Measurements from ENCODE around the gene KCNE2.

The KCNE2 gene, protein sequence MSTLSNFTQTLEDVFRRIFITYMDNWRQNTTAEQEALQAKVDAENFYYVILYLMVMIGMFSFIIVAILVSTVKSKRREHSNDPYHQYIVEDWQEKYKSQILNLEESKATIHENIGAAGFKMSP

DNA sequence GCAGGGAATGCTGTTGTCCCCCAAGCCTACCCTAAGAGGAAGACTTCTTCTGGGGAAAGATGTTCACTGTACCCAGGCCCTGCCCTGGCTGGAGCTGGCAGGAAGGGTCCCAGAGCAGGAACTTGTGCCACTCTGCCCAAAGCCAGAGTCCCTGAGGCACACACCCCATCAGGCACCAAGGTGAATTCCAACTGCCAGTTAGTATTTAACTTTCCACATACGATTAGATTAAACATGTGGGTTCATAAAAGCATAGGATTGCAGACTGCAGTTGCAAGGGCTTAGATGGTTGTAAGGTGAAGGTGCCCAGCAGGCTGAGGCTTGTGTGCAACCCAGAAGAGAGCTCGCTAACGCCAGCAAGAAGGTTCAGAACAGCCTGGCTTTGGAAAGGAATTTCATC, at the start of gene KCNE2:
KCNE2 (plus strand) TSS at position 274 of the 400 bp plus-strand sequence. CDS start 6,473 bp downstream, outside the sequence.
- DNase-seq (ENCODE audit: low read depth, low spot score), result no peak

DNA sequence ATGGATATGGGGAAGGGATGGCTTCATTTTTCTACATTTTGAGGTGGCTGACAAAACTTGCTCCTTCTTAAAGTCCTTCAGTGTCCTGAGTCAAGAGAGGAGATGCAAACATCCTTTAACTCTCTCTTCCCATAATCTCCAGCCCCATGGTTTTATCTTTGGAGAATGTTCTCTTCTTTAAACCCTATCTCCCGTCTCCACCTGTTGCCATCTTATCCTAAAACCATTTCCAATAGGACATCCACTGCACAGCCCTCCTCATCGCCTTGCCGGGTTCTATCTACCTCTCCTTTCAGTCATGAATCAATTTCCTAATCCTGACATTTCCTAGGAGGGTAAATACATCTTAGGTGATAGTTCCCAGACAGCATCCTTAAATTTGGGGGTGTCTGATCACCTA, 44.2 kb upstream of the KCNE2 start:
- DNase-seq (ENCODE audit: low read depth, low spot score), result no peak

DNA sequence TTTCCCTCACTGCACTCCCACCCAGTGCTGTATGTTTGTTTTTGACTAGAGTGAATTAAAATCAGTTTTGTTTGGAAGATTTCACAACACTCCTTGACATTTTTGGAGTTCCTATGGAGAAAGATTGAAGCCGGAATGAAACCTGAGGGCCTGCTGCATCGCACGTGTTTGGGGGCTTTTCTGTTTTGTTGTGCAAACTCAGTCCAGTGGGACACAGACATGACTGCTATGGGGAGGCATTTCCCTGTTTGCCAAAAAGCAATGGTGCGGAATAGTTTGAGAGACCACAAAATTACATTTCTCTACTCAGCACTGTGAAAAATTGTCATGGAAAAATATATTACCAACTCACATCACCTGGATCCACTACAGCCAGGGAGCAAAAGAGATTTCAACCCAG, 43.8 kb upstream of the KCNE2 start:
- DNase-seq (ENCODE audit: low read depth, low spot score), result no peak

DNA sequence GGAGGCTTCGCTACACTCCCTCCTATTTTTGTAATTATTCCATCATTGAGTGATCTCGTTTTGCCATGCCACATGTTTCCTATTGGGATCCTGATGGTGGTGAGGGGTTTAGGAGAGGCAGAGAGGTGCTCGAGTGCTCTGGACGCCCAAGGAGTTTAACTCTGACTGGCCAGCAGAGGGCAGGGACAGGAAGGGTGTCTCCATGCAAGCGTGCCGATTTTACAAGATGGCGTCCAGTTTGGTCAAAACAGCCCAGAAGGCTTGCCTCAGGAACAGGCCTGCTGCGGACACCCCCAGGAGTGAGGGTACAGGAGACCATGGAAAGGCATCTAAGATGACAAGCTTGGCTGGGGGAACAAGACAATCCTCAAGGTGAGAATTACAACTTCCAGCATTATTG, 33.8 kb upstream of the KCNE2 start:
- DNase-seq (ENCODE audit: low read depth, low spot score), result no peak

DNA sequence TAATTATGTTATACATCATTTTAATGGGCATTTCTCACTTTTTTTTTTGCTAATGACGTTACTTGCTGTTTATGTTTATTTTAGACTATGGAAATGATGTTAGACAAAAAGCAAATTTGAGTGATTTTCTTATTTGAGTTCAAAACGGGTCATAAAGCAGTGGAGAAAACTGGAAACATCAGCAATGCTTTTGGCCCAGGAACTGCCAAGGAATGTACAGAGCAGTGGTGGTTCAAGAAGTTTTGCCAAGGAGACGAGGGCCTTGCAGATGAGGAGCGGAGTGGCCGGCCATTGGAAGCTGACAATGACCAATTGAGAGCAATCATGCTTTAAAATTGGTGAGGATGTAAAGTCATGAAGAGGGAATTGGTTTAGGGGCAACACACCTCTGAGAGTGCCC, 32.1 kb upstream of the KCNE2 start:
- DNase-seq (ENCODE audit: low read depth, low spot score), result no peak

DNA sequence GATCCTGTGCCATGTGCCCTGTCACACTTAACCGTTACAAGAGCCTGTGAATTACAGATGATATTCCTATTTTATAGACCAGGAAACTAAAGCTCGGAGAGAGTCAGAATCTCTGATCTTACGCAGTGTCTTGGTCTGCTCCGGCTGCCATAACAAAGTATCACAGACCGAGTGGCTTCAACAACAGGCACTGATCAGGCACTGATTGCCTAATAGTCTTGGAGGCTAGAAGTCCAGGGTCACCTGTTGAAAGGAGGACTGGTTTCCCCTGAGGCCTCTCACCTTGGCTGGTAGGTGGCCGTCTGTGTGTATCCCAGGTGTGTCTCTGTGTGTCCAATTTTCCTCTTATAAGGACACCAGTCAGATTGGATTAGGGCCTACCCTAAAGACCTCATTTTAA, 31.5 kb upstream of the KCNE2 start:
- DNase-seq (ENCODE audit: low read depth, low spot score), result no peak

DNA sequence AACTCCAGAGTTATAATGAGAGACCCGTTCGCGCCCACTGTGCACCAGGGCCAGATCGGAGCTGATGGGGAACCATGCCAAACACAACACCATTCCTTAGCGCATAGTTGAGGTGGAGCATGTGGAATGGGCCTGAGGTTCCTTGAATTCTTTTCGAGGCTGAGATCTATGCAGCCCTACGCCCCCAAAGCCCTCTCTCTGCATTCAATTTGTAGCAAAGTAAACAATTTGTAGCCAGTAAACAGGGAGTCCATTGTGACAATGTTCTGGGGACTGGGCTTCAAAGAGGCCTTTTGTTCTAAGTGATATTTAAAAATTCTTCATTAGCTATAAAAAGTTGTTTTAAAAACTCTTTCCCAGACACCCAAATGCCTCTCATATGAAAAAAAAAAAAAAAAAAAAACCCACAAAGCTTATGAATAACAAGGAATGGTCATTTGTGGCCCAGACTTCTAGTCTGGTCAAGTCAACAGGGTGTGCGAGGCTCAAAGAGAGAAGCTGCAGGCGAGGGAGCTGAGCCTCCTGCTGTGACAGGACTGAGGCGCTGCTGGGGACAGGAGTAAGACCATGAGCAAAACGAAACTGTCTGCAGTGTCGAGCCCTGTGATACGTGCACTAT, 30.6 kb upstream of the KCNE2 start:
- no peak for DNase-seq (ENCODE audit: low read depth, low spot score)

DNA sequence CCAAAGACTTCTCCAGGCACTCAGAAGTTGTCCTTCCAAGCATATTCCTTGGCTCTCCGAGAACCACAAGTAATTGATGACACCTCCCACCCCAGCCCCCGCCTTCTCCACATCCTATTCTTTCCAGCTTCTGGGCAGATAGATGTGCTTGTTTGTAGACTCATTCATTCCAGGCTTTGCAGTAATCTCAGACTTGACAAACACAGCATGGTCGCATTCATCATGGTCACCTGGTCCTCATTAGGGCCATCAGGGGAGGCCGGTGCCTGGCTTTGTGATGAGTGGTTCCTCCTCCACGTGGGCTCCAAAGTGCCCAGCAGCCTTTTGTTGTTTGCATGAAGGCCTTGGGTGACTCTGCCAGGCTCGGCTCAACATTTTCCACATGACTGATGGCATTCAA, 28.5 kb upstream of the KCNE2 start:
- DNase-seq (ENCODE audit: low read depth, low spot score), result no peak

DNA sequence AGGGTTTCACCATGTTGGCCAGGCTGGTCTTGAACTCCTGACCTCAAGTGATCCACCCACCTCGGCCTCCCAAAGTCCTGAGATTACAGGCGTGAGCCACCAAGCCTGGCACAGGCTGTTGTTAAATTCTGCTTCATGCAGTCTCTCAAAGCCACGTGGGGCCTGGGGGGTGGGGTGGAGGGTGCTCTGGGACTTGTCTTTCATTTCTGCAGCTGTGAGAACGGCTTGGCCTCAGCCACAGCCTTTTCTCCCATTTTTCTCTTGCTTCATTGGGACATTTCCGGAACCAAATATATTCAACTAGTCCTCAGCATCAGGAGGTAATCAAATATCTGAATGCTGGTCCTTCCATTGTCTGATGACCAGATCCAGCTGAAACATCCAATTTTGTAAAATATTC, 27.6 kb upstream of the KCNE2 start:
- DNase-seq (ENCODE audit: low read depth, low spot score), result no peak

DNA sequence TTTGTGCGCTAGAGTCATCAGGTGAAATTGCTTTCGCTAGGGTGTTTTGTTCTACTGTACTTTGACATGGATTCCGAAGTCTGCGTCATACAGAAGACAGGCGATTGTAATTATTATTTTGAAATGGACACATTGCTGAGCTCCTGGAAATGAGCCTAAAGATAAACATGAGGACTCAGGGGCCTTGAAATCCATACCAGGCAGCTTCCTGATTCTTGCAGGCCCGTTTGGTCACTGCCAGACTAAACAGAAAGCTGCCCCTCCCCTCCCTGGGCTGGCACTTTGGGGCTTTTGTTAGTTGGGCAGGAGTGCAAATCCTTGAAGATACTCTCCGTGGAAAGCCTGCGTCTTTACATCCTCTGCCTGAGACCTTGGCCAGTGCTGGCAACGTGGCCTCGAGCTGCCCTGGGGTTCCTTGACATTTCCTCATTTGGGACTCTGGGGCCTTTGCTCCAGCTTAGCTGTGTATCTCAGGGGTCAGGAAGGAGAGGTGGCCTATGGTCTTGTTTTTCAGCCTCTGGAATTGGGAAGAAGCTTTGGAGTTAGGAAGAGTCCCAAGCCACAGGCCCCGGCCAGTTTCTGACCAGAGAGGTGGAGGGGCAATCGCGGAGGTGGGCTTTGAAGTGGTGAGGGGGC, 26.9 kb upstream of the KCNE2 start:
- DNase-seq (ENCODE audit: low read depth, low spot score), result no peak

DNA sequence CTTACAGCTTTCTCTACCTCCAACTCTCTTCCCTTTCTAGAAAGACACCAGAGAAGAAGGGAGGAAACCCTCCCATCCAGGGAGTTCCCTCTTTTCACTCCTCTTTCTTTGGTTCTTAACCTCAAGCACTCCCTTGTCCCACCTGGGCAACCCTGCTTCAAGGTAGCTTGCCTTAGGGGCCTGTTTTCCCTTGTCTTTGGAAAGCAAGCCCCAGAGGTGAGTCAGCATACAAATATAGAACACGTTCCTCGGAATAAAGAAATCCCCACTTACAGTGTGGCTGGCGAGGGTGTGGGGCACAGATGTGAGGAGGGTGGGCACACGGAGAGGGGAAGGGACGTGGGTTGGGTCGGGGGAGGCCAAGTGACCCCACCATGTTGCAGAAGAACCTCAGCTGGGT, 26.1 kb upstream of the KCNE2 start:
- DNase-seq (ENCODE audit: low read depth, low spot score), result no peak

DNA sequence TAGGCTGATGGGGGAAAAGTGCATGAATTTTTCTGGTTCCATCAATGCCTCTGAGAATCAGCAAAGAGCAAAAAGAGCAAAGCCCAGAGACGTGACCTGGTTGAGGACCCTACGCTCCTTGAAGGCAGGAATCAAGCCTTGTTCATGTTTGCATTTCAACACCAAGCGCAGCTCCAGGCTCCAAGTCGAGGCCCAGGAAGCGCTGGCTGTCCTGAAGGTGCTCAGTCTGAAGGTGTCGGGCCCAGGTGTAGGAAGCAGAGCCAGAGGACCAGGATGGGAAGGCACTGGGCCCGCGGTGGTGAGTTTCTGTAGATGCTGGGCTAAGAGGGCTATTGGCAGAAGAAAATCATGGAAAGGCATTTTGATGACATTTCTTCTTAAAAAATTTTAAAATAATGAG, 25.6 kb upstream of the KCNE2 start:
- no peak for DNase-seq (ENCODE audit: low read depth, low spot score)

DNA sequence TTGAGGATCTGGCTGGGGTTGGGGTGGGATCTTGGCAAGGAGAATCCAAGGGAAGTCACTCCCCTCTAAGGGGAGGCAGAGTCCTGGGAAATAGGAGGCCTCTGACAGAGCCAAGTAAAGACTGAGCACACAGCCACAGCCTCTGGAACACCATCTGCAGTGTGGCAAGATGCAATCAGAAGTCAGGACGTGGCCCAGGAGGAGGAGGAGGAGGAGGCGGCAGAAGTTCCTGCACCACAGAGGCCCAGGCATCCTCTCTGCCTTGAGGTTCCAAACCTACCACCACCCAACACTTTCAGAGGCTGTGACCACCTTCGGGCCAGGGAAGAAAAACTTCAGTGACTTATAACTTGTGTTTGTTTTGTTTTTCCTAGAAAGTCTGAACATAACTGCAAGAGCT, 23.7 kb upstream of the KCNE2 start:
- no peak for DNase-seq (ENCODE audit: low read depth, low spot score)

DNA sequence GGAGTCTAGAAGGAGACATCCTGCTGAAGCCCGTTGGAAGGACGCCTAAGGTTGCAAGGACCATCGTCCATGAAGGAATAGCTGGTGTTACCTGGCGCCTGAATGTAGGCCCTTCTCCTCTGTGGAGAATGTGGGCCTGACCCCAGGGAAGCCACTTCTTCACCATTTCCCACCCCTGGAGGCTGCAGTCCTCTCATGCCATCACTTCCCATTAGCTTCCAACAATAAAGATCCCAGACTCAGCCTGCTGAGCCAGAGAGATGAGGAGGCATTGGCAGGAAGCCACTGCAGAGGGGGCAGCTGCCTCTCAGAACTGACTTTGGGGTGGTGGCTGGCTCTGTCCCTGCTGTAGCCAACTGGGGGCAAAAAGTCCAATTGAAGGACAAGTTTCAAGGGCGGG, 21.3 kb upstream of the KCNE2 start:
- DNase-seq (ENCODE audit: low read depth, low spot score), result no peak

DNA sequence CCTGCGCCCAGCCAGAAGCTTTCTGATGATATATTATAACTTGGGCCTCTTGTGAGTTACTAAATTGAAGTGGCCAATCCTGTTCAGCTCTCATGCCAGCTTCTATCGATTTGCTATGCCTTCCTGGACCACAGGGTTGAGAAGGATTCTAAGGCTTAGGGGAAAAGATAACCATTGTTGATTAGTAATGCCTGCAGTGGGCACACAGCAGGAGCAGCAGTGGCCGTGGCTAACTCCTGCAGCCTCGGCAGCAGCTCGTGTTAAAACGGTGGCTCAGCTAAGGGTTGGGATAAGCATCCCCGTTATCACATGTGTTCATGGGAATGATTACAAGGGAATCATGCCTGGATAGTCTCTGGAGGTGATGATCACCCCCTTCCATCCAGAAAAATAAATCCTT, 20.5 kb upstream of the KCNE2 start:
- DNase-seq (ENCODE audit: low read depth, low spot score), result no peak

DNA sequence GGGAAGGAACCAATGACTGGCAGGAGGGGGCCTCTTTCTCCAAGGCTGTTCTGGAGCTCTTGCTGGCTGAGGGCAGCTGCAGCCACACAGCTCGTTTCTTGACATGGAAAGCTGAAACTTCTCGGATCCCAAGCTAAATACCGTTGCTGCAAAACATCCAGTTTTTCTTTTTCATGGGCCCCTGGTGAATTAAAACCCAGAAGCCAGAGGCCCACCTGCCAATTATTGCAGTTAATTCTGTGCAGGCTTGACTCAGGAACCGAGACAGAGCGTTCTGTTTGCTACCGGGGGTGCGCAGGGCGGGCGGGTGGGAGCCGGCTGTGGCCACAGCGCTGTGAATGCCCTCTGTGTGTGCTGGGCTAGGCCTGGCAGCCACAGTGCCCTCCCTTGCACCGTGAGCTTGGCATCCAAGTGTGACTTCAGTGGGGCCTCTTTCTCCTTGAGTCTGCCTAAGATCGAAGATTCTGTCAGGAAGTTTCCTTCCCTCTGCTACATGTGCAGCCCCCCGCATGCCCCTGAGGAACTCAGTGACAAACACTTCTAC, 19.9 kb upstream of the KCNE2 start:
- DNase-seq (ENCODE audit: low read depth, low spot score), result no peak

DNA sequence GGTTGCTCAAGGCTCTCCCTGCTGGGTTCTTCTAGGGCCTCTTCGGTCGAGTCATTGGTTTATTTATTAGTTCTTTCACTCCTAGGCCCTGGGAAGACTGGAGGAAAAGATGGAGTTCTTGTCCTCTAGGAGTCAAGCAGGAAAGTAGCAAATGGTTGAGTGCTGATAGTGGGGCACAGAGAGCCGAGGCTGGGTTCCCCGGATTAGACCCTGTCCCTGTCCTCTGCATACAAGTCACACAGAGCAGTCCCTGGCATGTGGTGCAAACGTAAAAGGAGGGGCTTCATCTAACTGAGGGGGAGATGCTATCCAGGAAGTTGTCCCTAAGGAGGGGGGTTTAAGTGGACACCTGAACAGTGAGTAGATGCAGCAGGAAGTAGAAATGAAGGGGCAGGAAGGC, 19.2 kb upstream of the KCNE2 start:
- no peak for DNase-seq (ENCODE audit: low read depth, low spot score)

DNA sequence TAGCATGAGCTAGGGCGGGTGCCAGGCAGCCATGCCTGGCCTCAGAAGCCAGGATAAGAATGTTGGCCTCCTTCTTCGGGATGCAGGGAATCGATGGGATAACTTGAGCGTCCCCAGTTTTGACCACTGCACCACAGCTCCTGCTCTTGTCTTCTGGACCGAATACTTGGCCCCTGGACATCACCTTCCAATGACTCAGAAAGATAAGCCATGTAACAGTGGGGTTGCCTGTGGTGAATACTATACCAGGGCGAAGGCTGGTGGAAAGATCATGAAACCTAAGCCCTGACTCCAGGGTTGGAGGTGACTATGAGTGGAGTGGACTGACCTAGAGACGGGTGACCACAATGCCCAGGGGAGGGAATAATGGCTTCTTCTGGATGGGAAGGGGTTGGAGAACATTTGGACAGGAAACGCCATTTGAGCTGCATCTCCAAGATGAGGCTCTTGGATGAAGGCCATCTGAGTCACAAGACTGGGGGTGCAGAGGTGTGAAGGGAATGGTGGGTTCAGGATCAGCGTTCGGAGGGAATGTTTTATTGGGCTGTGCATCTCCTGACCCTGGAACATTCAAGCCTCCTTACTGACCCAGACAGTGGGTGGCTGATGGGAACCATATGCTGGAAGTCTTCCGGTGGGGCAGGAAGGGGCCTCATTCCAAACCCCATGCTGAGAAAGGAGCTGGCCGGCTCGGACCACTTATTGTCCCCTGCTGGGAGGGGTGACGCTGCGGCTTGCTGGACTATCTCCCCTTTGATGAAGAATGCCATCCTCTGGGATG, 18.5 kb upstream of the KCNE2 start:
- DNase-seq (ENCODE audit: low read depth, low spot score), result no peak

DNA sequence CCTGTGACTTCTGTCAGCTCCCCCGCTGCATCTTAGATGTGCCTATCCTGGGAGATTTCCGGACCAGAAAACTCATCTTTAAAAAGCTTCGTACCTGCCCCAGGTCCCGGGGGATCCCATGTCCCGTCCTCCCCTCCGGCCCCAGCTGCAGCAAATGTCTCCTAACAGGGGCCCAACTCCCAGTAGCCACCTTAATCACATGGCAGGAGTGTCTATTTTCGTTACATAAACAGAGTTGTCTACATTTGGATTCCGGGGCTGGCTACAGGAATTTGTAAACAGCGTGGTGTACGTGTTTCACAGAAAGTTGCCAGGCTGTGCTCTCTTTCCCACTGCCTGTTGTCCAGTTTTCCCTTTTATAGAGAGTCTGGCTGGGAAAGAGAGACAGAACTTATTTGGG, 17.9 kb upstream of the KCNE2 start:
- DNase-seq (ENCODE audit: low read depth, low spot score), result no peak

DNA sequence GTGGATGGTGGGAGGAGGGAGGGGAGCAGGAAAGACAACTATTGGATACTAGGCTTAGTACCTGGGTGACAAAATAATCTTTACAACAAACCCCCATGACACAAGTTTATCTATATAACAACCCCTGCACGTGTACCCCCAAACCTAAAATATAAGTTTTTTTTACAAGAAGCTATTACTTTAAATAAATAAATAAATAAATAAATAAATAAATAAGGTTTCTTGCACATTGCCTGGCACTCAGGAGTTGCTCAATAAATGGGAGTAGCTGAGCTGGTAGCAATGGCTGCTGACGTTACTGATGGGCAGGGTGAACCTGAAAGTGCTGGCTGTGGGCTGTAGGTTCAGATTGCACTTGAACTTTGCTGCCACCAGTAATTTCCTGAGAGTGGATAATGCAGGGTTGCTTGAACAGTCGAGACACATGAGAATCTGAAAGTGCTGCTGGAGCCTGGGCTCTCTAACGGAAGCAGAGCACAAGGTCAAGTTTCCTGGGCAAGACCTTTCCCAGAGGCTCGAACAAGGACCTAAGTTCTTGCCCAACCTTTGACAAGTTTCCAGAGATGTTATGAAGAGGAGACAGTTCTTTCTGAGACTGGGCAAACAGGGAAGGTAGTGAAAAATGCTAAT, 14.8 kb upstream of the KCNE2 start:
- no peak for DNase-seq (ENCODE audit: low read depth, low spot score)

DNA sequence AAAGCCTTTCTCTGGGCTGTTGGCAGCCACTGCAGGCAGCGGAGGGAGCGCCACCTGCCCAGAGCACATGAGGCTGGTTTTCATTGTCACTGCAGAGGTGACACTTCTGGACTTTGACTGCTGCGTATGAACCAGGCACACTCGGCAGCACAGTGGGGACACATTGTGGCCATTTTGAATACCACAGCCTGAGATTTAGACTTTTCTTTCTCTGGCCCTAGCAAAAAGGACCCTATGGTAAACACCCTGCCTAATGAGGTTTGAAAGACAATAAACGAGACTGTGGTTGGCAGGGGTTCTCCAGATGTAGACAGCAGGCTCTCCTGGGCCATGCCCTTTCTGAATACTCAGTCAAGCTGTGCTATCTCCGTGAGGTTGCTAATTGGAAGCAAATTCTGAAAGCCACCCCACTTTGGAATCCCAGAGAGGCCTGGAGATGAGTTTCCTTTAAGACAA, 12.0 kb upstream of the KCNE2 start:
- no peak for DNase-seq (ENCODE audit: low read depth, low spot score)

DNA sequence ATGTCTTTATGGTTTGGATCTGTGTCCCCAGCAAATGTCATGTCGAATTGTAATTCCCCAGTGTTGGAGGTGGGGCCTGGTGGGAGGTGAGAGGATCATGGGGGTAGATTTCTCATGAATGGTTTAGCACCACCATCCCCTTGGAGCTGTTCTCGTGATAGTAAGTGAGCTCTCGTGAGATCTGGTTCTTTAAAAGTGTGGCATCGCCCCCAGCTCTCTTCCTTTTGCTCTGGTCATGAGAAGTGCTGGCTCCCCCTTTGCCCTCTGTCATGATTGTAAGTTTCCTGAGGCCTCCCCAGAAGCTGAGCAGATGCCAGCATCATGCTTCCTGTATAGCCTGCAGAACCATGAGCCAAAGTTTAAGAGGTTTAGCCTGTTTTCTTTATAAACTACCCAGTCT, 11.2 kb upstream of the KCNE2 start:
- no peak for DNase-seq (ENCODE audit: low read depth, low spot score)
